ENCODE results near the gene BZW2. TPM values are rescaled to one million over a fixed set of nuclear protein-coding genes. Genes with fewer than 3 reads are reported as not detected.

Gene BZW2
- total and polyA plus RNA-seq, 11 donors = 195 to 808 (median 297) TPM

- no peak for TF ChIP-seq CTCF (IDR thresholded peaks at IDR 0.05)
- 46 to 56% (median 53%) methylated on average over 9 of the region's 9 CpGs for WGBS, 4 donors
Observed at GRCh38 chr7:16651396-16652239, 5.6 kb downstream of the BZW2 start.

GRCh38 chr7:16652240-16652583, 6.2 kb downstream of the BZW2 start:
- no peak for DNase-seq
- peak; percentile 53 to 73 (median 62) for ATAC-seq
- H3K27me3 ChIP-seq = no peaks in the 10 kb centered on the region

More at GRCh38 chr7:16651396-16652239, 5.6 kb downstream of the BZW2 start:
- ATAC-seq (peak; percentile 35 to 62 (median 50)), DNase-seq (no peak)
- Histone ChIP-seq H3K27ac (peak overlapping the region in 11 of 12 donors; percentile 33 to 95 (median 63)), H3K36me3 (no peaks in the 10 kb centered on the region), H3K27me3 (no peaks in the 10 kb centered on the region), H3K4me3 (no peak overlapping the region), H3K9me3 (no peaks in the 10 kb centered on the region), H3K4me1 (peaks cover 0 to 77% (median 47%) of the 10 kb centered on the region in 12 donors)
- intact Hi-C loops (cut with DNase I) = no loop called here

GRCh38 chr7:16652888-16653287, 6.9 kb downstream of the BZW2 start:
- Histone ChIP-seq H3K27me3 (no peaks in the 10 kb centered on the region), H3K4me3 (no peak overlapping the region), H3K27ac (peak overlapping the region in 11 of 12 donors; percentile 36 to 95 (median 63)), H3K9me3 (no peaks in the 10 kb centered on the region), H3K36me3 (no peaks in the 10 kb centered on the region), H3K4me1 (peaks cover 0 to 76% (median 48%) of the 10 kb centered on the region in 12 donors)
- ATAC-seq = peak in 1 of 4 donors; percentile 10
- 53 to 75% (median 67%) methylated on average over 2 of the region's 2 CpGs for WGBS, 4 donors
- TF ChIP-seq POLR2A (IDR thresholded peaks at IDR 0.05) (no peak), CTCF (IDR thresholded peaks at IDR 0.05) (no peak)
- no peak for DNase-seq
- intact Hi-C loops (cut with DNase I) = no loop called here

More at GRCh38 chr7:16652240-16652583, 6.2 kb downstream of the BZW2 start:
- Histone ChIP-seq H3K9me3 (no peaks in the 10 kb centered on the region), H3K27ac (peak overlapping the region in 11 of 12 donors; percentile 36 to 95 (median 63)), H3K36me3 (no peaks in the 10 kb centered on the region), H3K4me1 (peaks cover 0 to 76% (median 46%) of the 10 kb centered on the region in 12 donors), H3K4me3 (no peak overlapping the region)
- WGBS, 4 donors = 66 to 81% (median 68%) methylated on average over 7 of the region's 7 CpGs
- intact Hi-C loops (cut with DNase I) = no loop called here
- TF ChIP-seq CTCF (IDR thresholded peaks at IDR 0.05) (no peak), POLR2A (IDR thresholded peaks at IDR 0.05) (no peak)

GRCh38 chr7:16655394-16655793, 9.4 kb downstream of the BZW2 start:
- intact Hi-C loops (cut with DNase I) = no loop called here
- no peak overlapping the region for H3K4me3 ChIP-seq
- no peak overlapping the region for H3K27ac ChIP-seq
- no peak for ATAC-seq
- peaks cover 0 to 71% (median 40%) of the 10 kb centered on the region in 12 donors for H3K4me1 ChIP-seq
- TF ChIP-seq POLR2A (IDR thresholded peaks at IDR 0.05) (no peak), CTCF (IDR thresholded peaks at IDR 0.05) (no peak)
- H3K9me3 ChIP-seq = no peaks in the 10 kb centered on the region
- H3K36me3 ChIP-seq = no peaks in the 10 kb centered on the region
- no peaks in the 10 kb centered on the region for H3K27me3 ChIP-seq
- DNase-seq = no peak
